Measurements from ENCODE around the gene RABIF.
A peak's percentile ranks its signal among the peaks of the same experiment; 100 is the strongest.

The RABIF gene

GRCh38 chr1:202890392-202890791 lies 1.4 kb upstream of the RABIF start:
- TF ChIP-seq ZFP3 (CRISPR knock-in tag; IDR thresholded peaks at IDR 0.05) (no peak), ZNF565 (CRISPR knock-in tag; conservative IDR thresholded peaks at IDR 0.05; ENCODE audit: low read depth) (no peak), ARNTL (CRISPR knock-in tag; IDR thresholded peaks at IDR 0.05; ENCODE audit: borderline replicate concordance, low read depth) (no peak), RARB (CRISPR knock-in tag; IDR thresholded peaks at IDR 0.05) (no peak), ZC3H10 (CRISPR knock-in tag; IDR thresholded peaks at IDR 0.05) (no peak), ISL1 (CRISPR knock-in tag; IDR thresholded peaks at IDR 0.05) (no peak), CSDC2 (CRISPR knock-in tag; IDR thresholded peaks at IDR 0.05) (no peak), TSHZ2 (CRISPR knock-in tag; IDR thresholded peaks at IDR 0.05) (no peak), ZFP30 (CRISPR knock-in tag; IDR thresholded peaks at IDR 0.05) (no peak), PPARA (CRISPR knock-in tag; IDR thresholded peaks at IDR 0.05; ENCODE audit: borderline replicate concordance) (no peak), BACH2 (CRISPR knock-in tag; IDR thresholded peaks at IDR 0.05; ENCODE audit: borderline replicate concordance) (no peak), GLIS3 (CRISPR knock-in tag; IDR thresholded peaks at IDR 0.05) (no peak), ESRRG (CRISPR knock-in tag; IDR thresholded peaks at IDR 0.05) (no peak), CSRNP3 (CRISPR knock-in tag; IDR thresholded peaks at IDR 0.05) (no peak), OSR1 (CRISPR knock-in tag; IDR thresholded peaks at IDR 0.05) (no peak)
- no peak for ATAC-seq

- TF ChIP-seq CSDC2 (CRISPR knock-in tag; IDR thresholded peaks at IDR 0.05) (no peak), ZFP30 (CRISPR knock-in tag; IDR thresholded peaks at IDR 0.05) (no peak), PPARA (CRISPR knock-in tag; IDR thresholded peaks at IDR 0.05; ENCODE audit: borderline replicate concordance) (no peak), ZNF8 (CRISPR knock-in tag; IDR thresholded peaks at IDR 0.05) (no peak), ZFP3 (CRISPR knock-in tag; IDR thresholded peaks at IDR 0.05) (no peak), TCF4 (CRISPR knock-in tag; IDR thresholded peaks at IDR 0.05; ENCODE audit: borderline replicate concordance) (no peak), SNAI2 (CRISPR knock-in tag; IDR thresholded peaks at IDR 0.05) (no peak), RARB (CRISPR knock-in tag; IDR thresholded peaks at IDR 0.05) (no peak), BACH2 (CRISPR knock-in tag; IDR thresholded peaks at IDR 0.05; ENCODE audit: borderline replicate concordance) (no peak), CREB5 (CRISPR knock-in tag; IDR thresholded peaks at IDR 0.05; ENCODE audit: low read depth) (no peak), ZNF565 (CRISPR knock-in tag; conservative IDR thresholded peaks at IDR 0.05; ENCODE audit: low read depth) (no peak), ESRRG (CRISPR knock-in tag; IDR thresholded peaks at IDR 0.05) (no peak), OSR1 (CRISPR knock-in tag; IDR thresholded peaks at IDR 0.05) (no peak), ARNTL (CRISPR knock-in tag; IDR thresholded peaks at IDR 0.05; ENCODE audit: borderline replicate concordance, low read depth) (no peak), CSRNP3 (CRISPR knock-in tag; IDR thresholded peaks at IDR 0.05) (no peak), ISL1 (CRISPR knock-in tag; IDR thresholded peaks at IDR 0.05) (no peak)
- ATAC-seq, result peak; percentile 35
These were observed 773 bp downstream of the RABIF start for GRCh38 chr1:202888221-202888530.

- ATAC-seq, result no peak
- no peak for TF ChIP-seq POU6F1 (CRISPR knock-in tag; IDR thresholded peaks at IDR 0.05; ENCODE audit: borderline replicate concordance, low read depth)
- no peak for TF ChIP-seq ZFP30 (CRISPR knock-in tag; IDR thresholded peaks at IDR 0.05)
- no peak for TF ChIP-seq PATZ1 (CRISPR knock-in tag; IDR thresholded peaks at IDR 0.05; ENCODE audit: borderline replicate concordance)
- TF ChIP-seq PPARA (CRISPR knock-in tag; IDR thresholded peaks at IDR 0.05; ENCODE audit: borderline replicate concordance), result no peak
- no peak for TF ChIP-seq CSRNP3 (CRISPR knock-in tag; IDR thresholded peaks at IDR 0.05)
- TF ChIP-seq CREB5 (CRISPR knock-in tag; IDR thresholded peaks at IDR 0.05; ENCODE audit: low read depth), result no peak
- TF ChIP-seq ZFP3 (CRISPR knock-in tag; IDR thresholded peaks at IDR 0.05), result no peak
These were observed 7.9 kb downstream of the RABIF start for GRCh38 chr1:202880961-202881460.
